NCI-H1436 treated with DMSO at 0.1 percent for 48 hours (cell line): ENCODE results near the gene ANO3.

Experiments
- DNase-seq: peaks from one replicate; lab custom pipeline; 2025; lab: John Stamatoyannopoulos, UW

Gene ANO3

GRCh38 chr11:26708736-26709456 lies 377.0 kb downstream of the ANO3 start:
- DNase-seq: no peak

- no peak for DNase-seq
Observed at GRCh38 chr11:26710489-26710888, 378.6 kb downstream of the ANO3 start.

- DNase-seq: no peak
Observed at GRCh38 chr11:26712497-26712896, 380.6 kb downstream of the ANO3 start.
